H9 (cell line): Measurements from ENCODE around the gene PDIA2. TPM values are rescaled to one million over a fixed set of nuclear protein-coding genes. Genes with fewer than 3 reads are reported as not detected.

Source experiments
- DNase-seq: peaks from one replicate; pipeline ENCODE4 v3.0.0-alpha.2; 2017
- H2AFZ ChIP-seq: one replicate; pipeline ENCODE4 v1.6.1; 2013; ENCODE audit warnings: mild to moderate bottlenecking, low read length, control low read depth, moderate library complexity
- H2AK5ac ChIP-seq: 2 replicates; pipeline ENCODE4 v1.6.1; 2013; ENCODE audit warnings: low read length, control low read depth, mixed read lengths; ENCODE audit not compliant: insufficient read length
- H2BK120ac ChIP-seq: one replicate; pipeline ENCODE4 v1.6.1; 2013; ENCODE audit warnings: low read depth, mild to moderate bottlenecking, low read length, control low read depth, inconsistent platforms; ENCODE audit not compliant: poor library complexity, severe bottlenecking
- H2BK12ac ChIP-seq: 2 replicates; pipeline ENCODE4 v1.6.1; 2013; ENCODE audit warnings: low read length, control low read depth, mixed read lengths, low read depth; ENCODE audit not compliant: insufficient read length
- H2BK15ac ChIP-seq: 2 replicates; pipeline ENCODE4 v1.6.1; 2013; ENCODE audit warnings: low read depth, low read length, control low read depth
- H2BK20ac ChIP-seq: one replicate; pipeline ENCODE4 v1.6.1; 2013; ENCODE audit warnings: low read depth, mild to moderate bottlenecking, low read length, control low read depth, inconsistent platforms; ENCODE audit not compliant: poor library complexity, severe bottlenecking
- H2BK5ac ChIP-seq: 2 replicates; pipeline ENCODE4 v1.6.1; 2013; ENCODE audit warnings: low read length, control low read depth, mixed read lengths; ENCODE audit not compliant: insufficient read length
- H3K14ac ChIP-seq: 2 replicates; pipeline ENCODE4 v1.6.1; 2013; ENCODE audit warnings: low read length, control low read depth; ENCODE audit not compliant: insufficient read depth
- H3K18ac ChIP-seq: 2 replicates; pipeline ENCODE4 v1.6.1; 2013; ENCODE audit warnings: low read depth, mild to moderate bottlenecking, mixed read lengths, low read length, control low read depth; ENCODE audit not compliant: insufficient read length
- H3K23ac ChIP-seq: 2 replicates; pipeline ENCODE4 v1.6.1; 2013; ENCODE audit warnings: low read length, control low read depth, mixed read lengths, low read depth; ENCODE audit not compliant: insufficient read length
- H3K23me2 ChIP-seq: 2 replicates; pipeline ENCODE4 v1.6.1; 2013; ENCODE audit warnings: low read depth, mild to moderate bottlenecking, mixed read lengths, low read length, control low read depth; ENCODE audit not compliant: insufficient read length, poor library complexity, severe bottlenecking
- H3K27ac ChIP-seq: 2 replicates; pipeline ENCODE4 v1.5.1; 2013; ENCODE audit warnings: low read length, control low read depth, mixed read lengths, low read depth; ENCODE audit not compliant: insufficient read length
- H3K27me3 ChIP-seq: 2 replicates; pipeline ENCODE4 v1.6.1; 2013; ENCODE audit warnings: low read length, control low read depth, inconsistent platforms; ENCODE audit not compliant: insufficient read depth
- H3K4ac ChIP-seq: 2 replicates; pipeline ENCODE4 v1.6.1; 2013; ENCODE audit warnings: low read depth, mild to moderate bottlenecking, control low read depth, inconsistent platforms, low read length, moderate library complexity
- H3K4me1 ChIP-seq: 2 replicates; pipeline ENCODE4 v1.6.1; 2013; ENCODE audit warnings: low read length, control low read depth, inconsistent platforms; ENCODE audit not compliant: insufficient read depth
- H3K4me2 ChIP-seq: 2 replicates; pipeline ENCODE4 v1.6.1; 2013; ENCODE audit warnings: low read length, control low read depth, mixed read lengths; ENCODE audit not compliant: insufficient read length, insufficient read depth
- H3K56ac ChIP-seq: 2 replicates; pipeline ENCODE4 v1.6.1; 2013; ENCODE audit warnings: low read depth, mild to moderate bottlenecking, mixed read lengths, low read length, control low read depth; ENCODE audit not compliant: insufficient read length
- H3K79me1 ChIP-seq: 2 replicates; pipeline ENCODE4 v1.6.1; 2013; ENCODE audit warnings: low read depth, mild to moderate bottlenecking, moderate library complexity, low read length, control low read depth, inconsistent platforms; ENCODE audit not compliant: insufficient read depth, poor library complexity, severe bottlenecking
- H3K79me2 ChIP-seq: 2 replicates; pipeline ENCODE4 v1.6.1; 2013; ENCODE audit warnings: low read length, control low read depth, inconsistent platforms; ENCODE audit not compliant: insufficient read depth
- H3K9ac ChIP-seq: 2 replicates; pipeline ENCODE4 v1.6.1; 2013; ENCODE audit warnings: low read length, control low read depth, mixed read lengths; ENCODE audit not compliant: insufficient read length; ENCODE audit errors: extremely low read depth
- H3K9me3 ChIP-seq: one replicate; pipeline ENCODE4 v1.6.1; 2013; ENCODE audit warnings: low read depth, low read length, inconsistent platforms; ENCODE audit not compliant: control insufficient read depth
- H3T11ph ChIP-seq: one replicate; pipeline ENCODE4 v1.6.1; 2013; ENCODE audit warnings: mild to moderate bottlenecking, low read length, control low read depth, inconsistent platforms
- H4K20me1 ChIP-seq: one replicate; pipeline ENCODE4 v1.6.1; 2013; ENCODE audit not compliant: control insufficient read depth, insufficient read length, insufficient read depth
- H4K5ac ChIP-seq: 2 replicates; pipeline ENCODE4 v1.6.1; 2013; ENCODE audit warnings: low read depth, mild to moderate bottlenecking, mixed read lengths, low read length, control low read depth; ENCODE audit not compliant: insufficient read length
- H4K8ac ChIP-seq: replicated peaks from 2 replicates; pipeline ENCODE4 v1.6.1; 2013; ENCODE audit warnings: low read length, control low read depth, mixed read lengths, low read depth; ENCODE audit not compliant: insufficient read length
- H4K91ac ChIP-seq: 2 replicates; pipeline ENCODE4 v1.6.1; 2013; ENCODE audit warnings: low read depth, mild to moderate bottlenecking, moderate library complexity, mixed read lengths, low read length, control low read depth; ENCODE audit not compliant: insufficient read length
- H3K27ac Mint-ChIP-seq, 3 experiments: 2 replicates in 2 of 3; 3 replicates in 1 of 3; pipeline ENCODE4 v1.8.0; 2020 to 2021; ENCODE audit warnings: mixed read lengths in 3 of 3, mild to moderate bottlenecking in 1 of 3, moderate library complexity in 1 of 3
- H3K27me3 Mint-ChIP-seq: 2 replicates; pipeline ENCODE4 v1.8.0; 2021; ENCODE audit warnings: low read depth, mild to moderate bottlenecking, moderate library complexity, mixed read lengths
- H3K36me3 Mint-ChIP-seq, 3 experiments: 2 replicates in 2 of 3; 3 replicates in 1 of 3; pipeline ENCODE4 v1.8.0; 2020 to 2021; ENCODE audit warnings: low read depth in 3 of 3, mixed read lengths in 3 of 3; ENCODE audit not compliant: insufficient read depth in 1 of 3
- H3K4me1 Mint-ChIP-seq, 2 experiments: 2 replicates each; pipeline ENCODE4 v1.8.0; 2020; ENCODE audit warnings: mixed read lengths in 2 of 2
- H3K4me3 Mint-ChIP-seq, 2 experiments: 2 replicates in 1 of 2; 3 replicates in 1 of 2; pipeline ENCODE4 v1.8.0; 2020 to 2021; ENCODE audit warnings: mild to moderate bottlenecking in 2 of 2, mixed read lengths in 2 of 2, moderate library complexity in 1 of 2
- H3K9me3 Mint-ChIP-seq, 2 experiments: 2 replicates in 1 of 2; 3 replicates in 1 of 2; pipeline ENCODE4 v1.8.0; 2020; ENCODE audit warnings: mild to moderate bottlenecking in 2 of 2, mixed read lengths in 2 of 2, moderate library complexity in 1 of 2
- CTCF ChIP-seq: fragments of 200-600 bp; sonication (generic); conservative IDR thresholded peaks from 3 replicates; pipeline ENCODE4 v1.8.0; 2021; ENCODE audit warnings: antibody characterized with exemption, mild to moderate bottlenecking
- WGBS: extraction: QIAGEN DNeasy Blood & Tissue Kit; methylation state at CpG from one replicate; pipeline ENCODE4 v1.1.7; 2013; ENCODE audit warnings: missing lambda C conversion rate, low lambda C conversion rate, mixed read lengths; ENCODE audit not compliant: insufficient read length; ENCODE audit errors: extremely low coverage; 5-methylcytosine and 5-hydroxymethylcytosine counted together
- total RNA-seq: library from RNA; stranded (reverse); gene quantifications from 2 replicates; pipeline ENCODE4 v1.2.1, GENCODE V29; 2021

The PDIA2 gene
- total RNA-seq, 1 experiment from 2014 or later = 1.4 TPM

DNA sequence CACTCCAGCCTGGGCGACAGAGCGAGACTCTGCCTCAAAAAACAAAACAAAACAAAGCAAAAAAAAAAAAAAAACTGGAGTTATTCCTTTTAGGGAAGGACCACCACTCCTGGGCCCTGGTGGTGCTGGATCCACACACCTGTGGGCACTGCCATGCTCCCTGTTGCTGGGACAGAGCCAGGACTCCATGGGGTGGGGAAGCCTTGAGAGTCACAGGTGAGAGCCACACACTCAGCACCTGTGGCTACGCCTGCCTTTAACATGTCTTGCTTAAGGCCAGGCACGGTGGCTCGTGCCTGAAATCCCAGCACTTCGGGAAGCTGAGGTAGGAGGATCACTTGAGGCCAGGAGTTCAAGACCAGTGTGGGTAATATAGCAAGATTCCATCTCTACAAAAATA, 18.3 kb downstream of the PDIA2 start:
- H3K23me2 ChIP-seq = no peaks in the 10 kb centered on the region
- no peak overlapping the region for H3T11ph ChIP-seq
- H3K56ac ChIP-seq = no peak overlapping the region
- H3K9me3 ChIP-seq = no peaks in the 10 kb centered on the region
- WGBS = no CpG with 5 or more reads among the region's 6 CpGs
- no peak overlapping the region for H3K4ac ChIP-seq
- no peak for TF ChIP-seq CTCF
- H3K4me1 Mint-ChIP-seq = no peaks in the 10 kb centered on the region
- no peaks in the 10 kb centered on the region for H3K27me3 ChIP-seq
- H3K9ac ChIP-seq = no peak overlapping the region
- H4K91ac ChIP-seq = no peak overlapping the region
- no peak overlapping the region for H2BK12ac ChIP-seq
- H3K27ac Mint-ChIP-seq = peak overlapping the region in 2 of 3 experiments; percentile 39 to 78; a peak in 2 of 7 replicates
- H3K79me1 ChIP-seq = no peaks in the 10 kb centered on the region
- H3K23ac ChIP-seq = no peak overlapping the region
- no peak overlapping the region for H3K27ac ChIP-seq
- no peak overlapping the region for H3K14ac ChIP-seq
- H3K4me1 ChIP-seq = no peaks in the 10 kb centered on the region
- H4K20me1 ChIP-seq = no peaks in the 10 kb centered on the region
- no peak overlapping the region for H4K8ac ChIP-seq
- H2AK5ac ChIP-seq = no peak overlapping the region
- no peaks in the 10 kb centered on the region for H3K27me3 Mint-ChIP-seq
- no peaks in the 10 kb centered on the region for H3K79me2 ChIP-seq
- H3K18ac ChIP-seq = no peak overlapping the region
- no peak overlapping the region for H2AFZ ChIP-seq
- H2BK15ac ChIP-seq = no peak overlapping the region
- no peak for DNase-seq
- no peak overlapping the region for H2BK20ac ChIP-seq
- no peak overlapping the region for H2BK120ac ChIP-seq
- no peak overlapping the region for H2BK5ac ChIP-seq
- H4K5ac ChIP-seq = no peak overlapping the region
- H3K9me3 Mint-ChIP-seq = no peaks in the 10 kb centered on the region
- H3K4me3 Mint-ChIP-seq = no peak overlapping the region
- no peak overlapping the region for H3K4me2 ChIP-seq
- H3K36me3 Mint-ChIP-seq = peaks cover 12 to 46% (median 33%) of the 10 kb centered on the region in 3 experiments; a peak in 6 of 7 replicates
